Dermis blood vessel endothelial cell (primary cell): ENCODE results near the gene ABCB6. TPM values are rescaled to one million over a fixed set of nuclear protein-coding genes. Genes with fewer than 3 reads are reported as not detected.

Experiments
- DNase-seq: peaks from one replicate; pipeline ENCODE4 v3.0.0; 2010
- total RNA-seq: library from RNA; depleted of rRNA; stranded (reverse); fragments of >200 nt; gene quantifications from 2 replicates; pipeline ENCODE4 v1.2.3, GENCODE V29; 2014

The ABCB6 gene
- total RNA-seq, 1 donor from 2014 or later = 31.8 TPM

DNA sequence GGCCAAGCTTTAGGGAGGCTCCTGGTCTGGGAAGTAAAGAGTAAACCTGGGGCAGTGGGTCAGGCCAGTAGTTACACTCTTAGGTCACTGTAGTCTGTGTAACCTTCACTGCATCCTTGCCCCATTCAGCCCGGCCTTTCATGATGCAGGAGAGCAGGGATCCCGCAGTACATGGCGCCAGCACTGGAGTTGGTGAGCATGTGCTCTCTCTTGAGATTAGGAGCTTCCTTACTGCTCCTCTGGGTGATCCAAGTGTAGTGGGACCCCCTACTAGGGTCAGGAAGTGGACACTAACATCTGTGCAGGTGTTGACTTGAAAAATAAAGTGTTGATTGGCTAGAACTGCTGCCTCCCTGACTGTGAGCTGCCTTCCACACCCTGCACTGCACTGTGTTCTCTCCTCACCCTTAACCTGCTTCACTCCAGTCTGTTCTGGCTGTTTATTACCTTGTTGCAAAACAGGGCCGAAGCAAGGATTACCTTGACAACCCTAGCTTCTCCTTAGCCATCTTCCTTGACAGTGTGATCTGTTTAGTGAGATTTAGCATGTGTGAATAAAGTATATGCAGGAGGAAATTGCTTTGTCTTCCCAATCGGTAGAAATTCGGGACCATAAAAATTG is 35.5 kb downstream of the ABCB6 start:
- DNase-seq = no peak

DNA sequence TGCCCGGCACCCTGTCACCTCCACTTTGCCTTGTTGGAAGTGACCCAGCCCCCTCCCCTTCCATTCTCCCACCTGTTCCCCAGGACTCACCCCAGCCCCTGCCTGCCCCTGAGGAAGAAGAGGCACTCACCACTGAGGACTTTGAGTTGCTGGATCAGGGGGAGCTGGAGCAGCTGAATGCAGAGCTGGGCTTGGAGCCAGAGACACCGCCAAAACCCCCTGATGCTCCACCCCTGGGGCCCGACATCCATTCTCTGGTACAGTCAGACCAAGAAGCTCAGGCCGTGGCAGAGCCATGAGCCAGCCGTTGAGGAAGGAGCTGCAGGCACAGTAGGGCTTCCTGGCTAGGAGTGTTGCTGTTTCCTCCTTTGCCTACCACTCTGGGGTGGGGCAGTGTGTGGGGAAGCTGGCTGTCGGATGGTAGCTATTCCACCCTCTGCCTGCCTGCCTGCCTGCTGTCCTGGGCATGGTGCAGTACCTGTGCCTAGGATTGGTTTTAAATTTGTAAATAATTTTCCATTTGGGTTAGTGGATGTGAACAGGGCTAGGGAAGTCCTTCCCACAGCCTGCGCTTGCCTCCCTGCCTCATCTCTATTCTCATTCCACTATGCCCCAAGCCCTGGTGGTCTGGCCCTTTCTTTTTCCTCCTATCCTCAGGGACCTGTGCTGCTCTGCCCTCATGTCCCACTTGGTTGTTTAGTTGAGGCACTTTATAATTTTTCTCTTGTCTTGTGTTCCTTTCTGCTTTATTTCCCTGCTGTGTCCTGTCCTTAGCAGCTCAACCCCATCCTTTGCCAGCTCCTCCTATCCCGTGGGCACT is 36.2 kb downstream of the ABCB6 start:
- no peak for DNase-seq

DNA sequence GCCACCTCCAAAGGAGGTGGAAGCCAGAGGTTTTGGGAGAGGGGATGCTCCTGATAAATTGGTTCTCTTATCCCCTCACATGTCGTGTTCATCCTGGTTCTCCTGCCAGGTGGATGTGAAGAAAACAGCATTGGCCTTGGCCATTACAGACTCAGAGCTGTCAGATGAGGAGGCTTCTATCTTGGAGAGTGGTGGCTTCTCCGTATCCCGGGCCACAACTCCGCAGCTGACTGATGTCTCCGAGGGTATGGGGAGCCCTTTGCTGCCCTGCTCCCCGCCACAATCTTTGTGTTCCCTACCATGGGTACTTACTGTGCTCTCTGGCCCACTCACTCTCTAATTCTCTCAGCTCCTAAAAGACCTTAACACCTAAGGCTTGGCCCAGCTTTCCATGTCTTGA is 37.2 kb downstream of the ABCB6 start:
- DNase-seq = no peak

DNA sequence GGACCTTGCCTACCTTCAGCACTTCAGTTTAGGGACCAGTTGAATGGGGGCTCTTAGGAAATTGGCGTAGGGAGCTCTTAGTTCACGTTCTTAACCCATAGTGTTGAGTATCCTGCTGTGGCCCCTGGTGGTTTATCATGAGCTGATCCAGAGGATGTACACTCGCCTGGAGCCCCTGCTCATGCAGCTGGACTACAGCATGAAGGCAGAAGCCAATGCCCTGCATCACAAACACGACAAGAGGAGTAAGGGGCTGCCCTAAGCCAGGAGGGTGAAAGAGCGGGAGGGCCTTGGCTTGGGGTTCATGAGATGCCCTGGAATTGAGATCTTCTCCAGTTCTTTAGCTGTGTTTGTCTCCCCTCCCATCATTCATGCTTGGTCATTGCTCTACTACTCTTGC is 37.8 kb downstream of the ABCB6 start:
- DNase-seq = no peak

DNA sequence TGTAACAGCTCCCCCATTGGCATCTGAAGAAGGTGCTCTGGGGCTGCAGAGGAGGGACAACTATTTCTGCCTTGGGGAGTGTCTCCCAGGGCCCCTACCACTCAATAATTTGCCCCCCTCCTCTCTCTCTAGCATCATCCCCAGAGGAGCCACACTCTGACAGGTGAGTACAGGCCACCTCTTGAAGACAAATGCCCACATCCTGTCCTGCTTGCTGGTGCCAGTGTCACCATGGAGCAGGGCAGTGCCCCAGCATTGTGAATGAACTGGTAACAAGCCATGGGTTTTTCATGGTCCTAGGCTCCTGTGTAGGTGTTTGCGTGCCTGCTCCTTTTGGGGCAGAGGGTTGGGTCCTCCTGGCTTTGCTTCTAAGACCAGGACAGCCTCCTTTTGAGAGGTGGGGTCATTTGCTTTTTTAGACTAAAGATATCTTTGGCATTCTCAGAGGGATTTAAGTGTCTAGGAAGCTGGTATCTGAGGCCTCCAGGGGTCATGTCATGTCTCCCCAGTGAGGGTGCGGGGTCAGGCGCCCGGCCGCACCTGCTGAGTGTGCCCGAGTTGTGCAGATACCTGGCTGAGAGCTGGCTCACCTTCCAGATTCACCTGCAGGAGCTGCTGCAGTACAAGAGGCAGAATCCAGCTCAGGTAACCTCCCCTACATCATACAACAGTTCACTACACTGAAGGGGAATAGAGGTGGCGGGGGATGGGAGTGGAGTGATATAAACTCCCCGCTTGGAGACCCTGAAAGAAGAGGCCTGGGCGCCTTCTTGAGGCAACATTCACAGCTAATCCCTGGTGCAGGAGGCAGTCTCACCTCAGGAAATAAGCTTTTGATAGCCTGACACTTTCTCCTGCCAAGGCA is 38.9 kb downstream of the ABCB6 start:
- no peak for DNase-seq

DNA sequence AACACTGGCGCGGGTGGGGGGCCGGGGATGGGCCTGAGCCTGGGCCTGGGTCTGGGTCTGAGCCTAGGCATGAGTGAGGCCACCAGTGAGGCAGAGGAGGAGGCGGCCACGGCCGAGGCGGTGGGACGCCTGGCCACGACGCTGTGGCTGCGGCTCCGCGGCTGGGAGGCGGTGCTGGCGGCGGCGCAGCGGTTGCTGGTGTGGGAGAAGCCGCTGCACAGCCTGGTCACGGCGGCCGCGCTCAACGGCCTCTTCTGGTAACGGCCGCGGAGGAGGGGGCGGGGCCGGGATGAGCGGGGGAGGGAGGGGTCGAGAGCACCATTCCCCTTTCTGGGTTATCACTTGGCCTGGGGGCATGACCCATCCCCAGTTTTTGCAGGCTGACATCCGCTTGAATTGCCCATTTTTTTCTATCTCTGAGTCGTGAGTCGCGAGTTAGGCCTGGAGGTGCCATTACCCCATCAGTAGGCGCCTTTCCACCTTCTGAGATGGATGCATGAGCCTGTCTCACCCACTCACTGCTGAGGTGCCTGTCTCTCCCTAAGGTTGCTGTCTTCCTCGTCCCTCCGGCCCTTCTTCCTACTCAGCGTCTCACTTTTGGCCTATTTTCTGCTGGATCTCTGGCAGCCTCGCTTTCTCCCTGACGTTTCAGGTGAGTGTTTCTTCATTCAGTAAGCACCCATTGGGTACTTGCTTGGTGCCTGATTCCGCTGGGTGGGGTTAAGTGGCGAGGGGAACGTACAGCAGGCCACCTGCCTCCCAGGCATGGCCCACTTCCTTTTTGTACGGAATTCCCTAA is 40.2 kb downstream of the ABCB6 start:
- DNase-seq = peak; percentile 54

DNA sequence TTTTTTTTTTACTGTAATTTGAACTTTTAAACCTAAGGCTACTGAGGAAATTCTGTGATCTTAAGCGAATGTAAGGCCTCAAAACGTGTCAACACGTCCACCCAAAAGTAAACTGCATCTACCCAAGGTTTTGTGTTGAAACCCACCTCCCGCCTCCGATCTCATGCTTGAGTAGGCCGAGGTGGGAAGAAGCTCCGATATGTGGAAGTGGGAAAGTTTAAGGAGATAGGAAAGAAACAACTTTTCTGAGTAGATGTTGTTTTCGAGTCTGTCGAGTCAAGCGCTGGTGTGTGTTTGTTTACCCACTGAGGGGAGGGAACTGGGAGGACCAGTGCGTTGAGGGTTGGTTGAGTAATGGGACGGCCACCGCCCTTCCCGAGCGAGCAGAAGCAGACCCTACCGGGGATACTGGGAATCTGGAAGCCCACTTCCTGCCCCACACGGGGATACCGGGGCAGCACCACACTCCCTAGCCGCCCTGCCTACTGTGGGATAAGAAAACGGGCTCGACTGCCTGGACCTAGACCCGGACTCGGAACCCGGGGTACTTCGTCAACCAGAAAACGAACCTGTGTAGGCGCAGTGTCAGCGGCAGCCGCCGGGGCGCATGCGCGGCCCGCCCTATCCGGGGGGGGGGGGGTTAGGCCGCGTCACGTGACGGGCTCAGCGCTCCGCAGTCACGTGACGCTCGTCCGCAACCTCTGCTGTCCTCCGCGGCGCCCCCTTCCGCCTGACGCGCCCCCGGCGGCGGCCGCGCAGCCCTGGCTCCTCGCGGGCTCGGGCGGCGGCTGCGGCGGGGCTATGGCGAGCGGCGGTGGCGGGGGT is 41.0 kb downstream of the ABCB6 start, which contains the start of gene RETREG2:
TSS of gene RETREG2 (plus strand) at position 724 of the 825 bp plus-strand sequence. CDS start at position 802, 78 bp downstream.
- DNase-seq = peak; percentile 94

DNA sequence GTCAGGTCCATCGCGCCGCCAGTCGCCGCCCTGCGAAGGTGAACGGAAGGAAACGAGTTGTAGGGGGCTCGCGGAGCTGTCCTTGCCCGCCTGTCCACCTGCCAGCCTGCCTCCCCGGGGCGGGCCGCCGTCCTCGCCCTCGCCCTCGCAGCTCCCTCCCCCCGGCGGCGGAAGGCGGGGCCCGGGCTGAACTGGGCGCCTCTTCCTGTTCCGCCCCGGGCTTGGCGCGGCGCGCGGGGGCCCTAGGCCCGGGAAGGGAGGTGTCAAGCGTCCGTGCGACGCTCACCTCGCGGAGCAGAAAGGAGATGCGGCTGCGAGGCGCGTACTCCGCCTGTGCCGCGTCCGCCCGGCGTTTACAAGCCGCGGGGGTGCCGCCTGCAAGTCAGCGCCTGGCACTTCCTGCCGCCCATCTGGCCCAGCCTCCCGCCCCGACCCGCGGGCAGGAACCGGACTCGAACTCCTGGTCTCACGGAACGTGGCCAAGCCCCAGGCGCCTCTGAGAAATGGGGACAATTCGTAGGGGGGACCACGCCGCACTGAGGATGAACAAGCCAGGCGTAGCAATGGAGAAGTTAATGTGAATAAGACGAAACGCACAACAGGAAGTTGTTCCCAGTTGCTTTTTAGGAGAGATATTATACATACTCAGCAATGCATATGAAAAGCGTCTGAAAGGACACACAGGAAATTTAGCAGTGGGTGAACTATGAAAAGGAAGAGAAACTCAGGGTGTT is 41.8 kb downstream of the ABCB6 start, which contains the start of gene CNPPD1:
TSS of gene CNPPD1 (minus strand) at position 108 of the 734 bp plus-strand sequence. CDS start at position 11, 97 bp downstream.
- peak; percentile 85 for DNase-seq

DNA sequence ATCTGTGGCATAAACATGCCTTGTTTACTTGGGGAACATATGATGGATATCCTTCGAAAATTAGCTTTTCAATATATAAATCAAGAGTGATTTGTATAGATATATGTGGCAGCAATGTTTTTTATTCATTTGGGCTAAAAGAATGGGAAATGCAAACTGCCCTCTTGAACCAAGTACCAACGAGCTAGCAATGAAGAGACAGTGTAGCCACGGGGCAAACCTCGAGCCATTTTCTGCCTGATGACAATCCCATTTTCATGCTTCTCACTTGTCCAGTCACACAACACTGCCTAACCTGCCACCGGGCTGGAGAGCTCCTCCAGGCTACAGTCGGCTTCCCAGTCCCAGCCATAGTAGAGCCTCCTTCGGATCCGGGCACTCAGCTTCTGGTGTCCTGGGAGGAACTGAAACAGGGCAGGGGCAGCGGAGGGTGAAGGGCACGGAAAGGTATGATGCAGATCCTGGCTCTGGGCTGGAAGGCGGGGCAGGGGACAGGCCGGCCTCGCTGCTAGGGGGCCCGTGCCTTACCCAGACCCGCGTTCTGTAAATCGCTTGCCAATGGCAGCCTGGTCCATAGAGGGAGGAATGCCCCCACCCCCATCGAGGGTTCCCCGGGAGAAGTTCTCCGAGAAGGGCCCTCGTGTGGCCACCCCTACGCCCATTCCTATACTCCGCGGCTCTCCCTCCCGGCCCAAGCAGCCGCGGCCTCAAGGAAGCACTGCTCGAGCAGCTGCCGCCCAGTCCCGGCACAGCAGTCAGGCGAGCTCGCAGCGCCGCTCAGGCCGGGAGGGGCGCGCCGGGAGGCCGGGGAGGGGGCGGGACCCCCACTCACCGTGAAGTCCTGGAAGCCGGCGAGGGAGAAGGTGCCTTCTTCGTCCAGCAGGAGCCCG is 42.6 kb downstream of the ABCB6 start:
- DNase-seq = peak; percentile 58

DNA sequence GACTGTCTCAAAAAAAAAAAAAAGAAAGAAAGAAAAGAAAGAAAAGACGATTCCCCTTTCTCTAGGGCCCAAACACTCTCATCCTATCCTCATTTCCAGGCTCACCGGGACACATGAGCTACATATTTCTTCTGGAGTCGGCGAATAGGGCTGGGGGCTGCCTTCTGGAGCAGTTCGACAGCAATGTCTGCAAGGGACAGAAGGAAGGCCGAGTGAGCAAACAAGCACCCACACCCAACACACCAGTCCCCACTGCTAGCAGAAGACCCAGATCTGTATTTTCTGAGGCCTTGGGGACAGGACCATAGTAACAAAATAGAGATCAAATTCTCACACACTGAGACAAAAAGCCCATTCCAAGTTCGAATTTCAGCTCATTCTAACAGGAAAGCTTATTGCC is 43.3 kb downstream of the ABCB6 start:
- DNase-seq = no peak

DNA sequence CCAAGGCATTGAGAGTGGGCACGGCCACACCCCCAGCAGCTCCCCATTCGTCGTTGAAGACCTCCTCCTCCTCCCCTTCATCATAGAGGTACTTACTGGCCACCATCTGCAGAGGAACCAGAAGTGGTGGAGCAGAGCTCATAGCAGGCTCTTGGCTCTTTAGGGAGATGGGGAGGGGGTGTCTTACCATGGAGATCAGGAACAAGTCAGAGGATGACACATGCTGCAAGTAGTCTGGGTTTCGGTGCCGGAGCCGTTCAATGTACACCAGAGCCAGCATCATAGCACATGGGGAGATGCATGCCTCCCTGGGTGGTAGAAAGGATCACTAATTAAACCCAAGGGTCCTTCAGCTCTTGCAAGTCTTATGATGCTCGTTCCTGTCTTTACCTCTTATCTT is 44.0 kb downstream of the ABCB6 start:
- no peak for DNase-seq

DNA sequence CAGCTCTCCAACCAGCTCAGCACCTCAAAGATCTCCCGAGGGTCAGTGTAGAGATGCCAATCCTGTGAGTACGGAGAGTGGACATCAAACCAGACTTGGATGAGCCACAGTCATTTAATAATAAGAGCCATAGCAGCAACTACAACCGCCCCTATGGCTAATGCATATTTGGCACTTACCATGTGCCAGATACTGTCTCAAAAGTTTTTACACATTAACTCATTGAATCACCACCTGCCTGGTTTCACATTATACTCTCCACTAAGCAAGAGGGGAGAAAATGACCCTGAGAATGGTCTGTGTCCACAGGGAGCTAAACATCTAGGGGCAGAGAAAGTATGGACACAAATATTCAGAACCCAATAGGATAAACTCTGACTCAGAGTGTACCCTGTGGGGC is 44.6 kb downstream of the ABCB6 start:
- DNase-seq = no peak

DNA sequence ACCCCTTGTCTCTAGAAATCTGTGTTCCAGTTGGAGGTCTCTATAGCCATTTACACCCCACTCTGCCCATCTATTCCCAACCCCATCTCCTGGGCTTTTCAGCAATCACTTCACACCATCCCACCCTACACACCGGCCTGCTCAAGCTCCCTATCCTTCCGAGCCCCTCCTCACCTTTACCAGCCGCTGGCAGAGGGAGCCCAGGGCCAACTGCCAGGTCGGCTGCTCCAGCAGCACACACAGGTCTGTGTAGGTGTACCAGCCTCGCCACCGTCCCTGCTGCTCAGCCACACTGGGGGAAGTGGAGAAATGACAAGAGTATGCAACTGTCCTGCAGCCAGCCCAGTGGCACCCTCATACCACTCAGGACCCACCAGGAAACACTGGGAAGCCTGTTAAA is 45.6 kb downstream of the ABCB6 start:
- no peak for DNase-seq

DNA sequence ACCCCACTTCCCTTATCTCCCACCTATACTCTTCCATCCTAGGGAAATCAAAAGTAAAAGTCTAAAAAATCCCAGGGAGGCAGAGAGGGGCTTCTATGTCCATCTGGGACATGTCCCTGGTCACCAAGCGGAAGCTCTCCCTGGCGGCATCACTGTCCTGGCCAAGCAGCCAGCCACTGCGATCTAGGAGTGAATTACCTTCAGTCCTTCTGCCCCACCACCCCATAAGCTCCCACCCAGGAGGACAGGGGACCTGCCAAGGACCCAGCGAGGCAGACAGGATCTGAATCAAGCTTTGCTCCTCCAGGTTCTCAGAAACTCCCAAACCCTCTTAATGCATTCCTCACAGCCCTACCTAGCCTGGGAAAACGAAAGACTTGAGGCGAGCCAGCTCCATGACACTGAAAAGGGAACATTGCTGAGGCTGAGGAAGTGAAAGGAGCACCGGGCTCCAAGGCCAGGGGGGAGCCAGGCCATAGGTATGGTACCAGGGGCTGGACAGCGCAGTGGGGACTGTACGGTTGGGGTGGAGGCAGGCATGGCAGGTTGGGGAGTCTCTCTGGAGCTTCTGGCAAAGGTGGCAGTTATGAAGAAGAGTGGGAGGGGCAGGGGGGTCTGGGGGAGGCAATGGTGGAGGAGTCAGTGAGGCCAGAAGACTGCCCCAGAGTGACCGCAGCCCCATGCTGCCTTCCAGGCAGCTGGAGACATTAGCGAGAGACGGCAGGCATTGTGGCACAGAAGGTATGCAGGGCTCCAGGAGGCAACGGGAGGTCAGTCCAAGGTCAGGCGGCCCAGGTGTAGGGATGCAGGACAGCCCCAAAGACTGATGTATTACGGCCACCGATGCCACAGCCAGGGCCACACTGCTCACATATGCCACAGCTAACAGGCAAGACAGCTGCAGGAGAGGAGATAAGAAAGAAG is 46.3 kb downstream of the ABCB6 start:
- DNase-seq = no peak

DNA sequence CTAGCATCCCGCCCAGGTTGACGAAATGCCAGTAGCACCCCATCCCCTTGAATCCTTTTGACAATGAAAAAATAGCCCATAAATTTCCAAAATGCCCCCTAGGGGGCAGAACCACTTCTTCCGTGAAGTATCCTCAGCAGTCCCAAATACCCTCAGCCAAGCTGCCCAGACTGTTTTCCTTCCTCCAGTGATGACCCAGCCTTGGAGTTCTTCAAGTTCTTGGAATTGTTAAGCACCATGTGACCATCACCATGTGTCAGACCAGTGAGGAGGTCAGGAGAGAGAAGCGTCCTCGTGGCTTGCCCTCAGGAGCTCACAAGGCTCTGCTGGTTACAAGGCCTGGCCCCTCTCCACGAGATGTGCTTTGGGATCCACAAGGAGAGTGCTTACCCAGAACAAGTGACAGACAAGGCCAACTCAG is 47.5 kb downstream of the ABCB6 start:
- peak; percentile 86 for DNase-seq

DNA sequence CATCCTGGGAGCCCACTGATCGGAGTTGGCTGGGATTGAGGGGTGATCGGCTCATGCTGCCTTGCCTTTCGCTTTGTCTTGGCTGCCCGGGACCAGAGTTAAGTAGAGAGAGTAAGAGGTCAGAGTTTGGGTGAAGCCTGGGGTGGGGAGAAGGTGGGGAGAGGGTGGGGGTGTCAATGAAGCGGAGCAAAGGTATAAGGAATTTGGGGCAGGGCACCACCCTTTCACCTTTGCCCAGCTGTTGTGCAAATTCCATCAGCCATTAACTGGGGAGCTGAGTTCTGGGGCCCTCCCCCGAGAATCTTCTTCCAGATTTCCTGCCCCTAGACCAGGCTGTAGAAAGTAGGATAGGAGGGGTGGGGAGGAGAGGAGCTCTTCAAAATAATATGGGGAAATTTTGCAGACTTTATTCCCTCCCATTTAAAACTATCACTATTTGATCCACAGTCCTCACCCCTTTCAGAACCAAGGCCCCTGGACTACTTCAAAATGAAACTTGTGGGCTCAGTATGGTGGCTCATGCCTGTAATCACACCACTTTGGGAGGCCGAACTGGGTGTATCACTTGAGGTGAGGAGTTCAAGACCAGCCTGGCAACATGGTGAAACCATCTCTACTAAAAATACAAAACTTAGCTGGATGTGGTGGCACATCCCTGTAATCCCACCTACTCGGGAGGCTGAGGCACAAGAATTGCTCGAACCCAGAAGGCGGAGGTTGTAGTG is 48.7 kb downstream of the ABCB6 start, which contains the start of gene SLC23A3:
TSS of gene SLC23A3 (minus strand) at position 100 of the 725 bp plus-strand sequence. CDS start at position 55, 45 bp downstream.
- DNase-seq = no peak

DNA sequence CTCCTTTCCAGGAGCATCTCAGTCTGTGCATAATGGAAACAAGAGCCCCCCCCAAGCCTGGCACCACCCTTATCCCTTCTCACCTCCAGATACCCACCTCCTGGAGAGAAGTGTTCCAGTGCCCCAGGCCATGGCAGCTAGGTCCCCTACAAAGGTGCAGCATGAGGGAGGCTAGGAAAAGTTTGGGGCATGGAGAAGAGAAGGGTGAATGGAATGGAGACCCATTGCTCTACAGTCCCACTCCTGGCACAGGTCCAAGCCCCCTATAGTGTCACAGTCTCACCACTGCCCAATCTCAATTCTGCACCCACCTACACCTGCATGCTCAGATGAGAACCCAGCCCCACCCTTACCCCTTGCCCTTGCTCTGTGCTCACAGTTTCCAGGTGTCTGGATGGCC is 49.8 kb downstream of the ABCB6 start:
- DNase-seq = no peak
